AG10803 (cell line): ENCODE measurements around the gene SUPT20HL2.

Experiments
- DNase-seq: peaks from one replicate; pipeline ENCODE4 v3.0.0; 2010; ENCODE audit warnings: low read depth
- H3K4me3 ChIP-seq: 2 replicates; pipeline ENCODE4 v1.5.1; 2011; ENCODE audit warnings: mild to moderate bottlenecking, low read length, control low read depth
- CTCF ChIP-seq: conservative IDR thresholded peaks from 2 replicates; pipeline ENCODE4 v1.5.1; 2011; ENCODE audit warnings: mild to moderate bottlenecking, low read length, control low read depth, inconsistent platforms

Gene SUPT20HL2

GRCh38 chrX:24268786-24269185 lies 45.1 kb downstream of the SUPT20HL2 start:
- TF ChIP-seq CTCF = no peak
- H3K4me3 ChIP-seq = no peak overlapping the region

GRCh38 chrX:24266996-24267395 lies 46.9 kb downstream of the SUPT20HL2 start:
- DNase-seq = no peak
- H3K4me3 ChIP-seq = no peak overlapping the region
- no peak for TF ChIP-seq CTCF

More at GRCh38 chrX:24268786-24269185, 45.1 kb downstream of the SUPT20HL2 start:
- no peak for DNase-seq

GRCh38 chrX:24264383-24264782 lies 49.5 kb downstream of the SUPT20HL2 start:
- no peak for DNase-seq
- TF ChIP-seq CTCF = no peak
- H3K4me3 ChIP-seq = no peak overlapping the region

GRCh38 chrX:24262309-24262708 lies 51.6 kb downstream of the SUPT20HL2 start:
- no peak for TF ChIP-seq CTCF
- H3K4me3 ChIP-seq = no peak overlapping the region
- no peak for DNase-seq
